Ishikawa (cell line): ENCODE data around the gene RNF217.

Experiments
- CEBPB ChIP-seq: IDR thresholded peaks from 2 replicates; pipeline ENCODE4 v1.6.1; 2012
- CREB1 ChIP-seq: IDR thresholded peaks from 2 replicates; pipeline ENCODE4 v1.6.1; 2012; ENCODE audit warnings: low read depth
- EGR1 ChIP-seq: IDR thresholded peaks from 2 replicates; pipeline ENCODE4 v1.6.1; 2012
- EP300 ChIP-seq: IDR thresholded peaks from 2 replicates; pipeline ENCODE4 v1.6.1; 2012; ENCODE audit warnings: borderline replicate concordance
- FOXM1 ChIP-seq: IDR thresholded peaks from 2 replicates; pipeline ENCODE4 v1.6.1; 2012; ENCODE audit warnings: low read depth, borderline replicate concordance
- NFIC ChIP-seq: IDR thresholded peaks from 2 replicates; pipeline ENCODE4 v1.6.1; 2012
- RAD21 ChIP-seq: IDR thresholded peaks from 2 replicates; pipeline ENCODE4 v1.6.1; 2012; ENCODE audit warnings: low read depth
- TAF1 ChIP-seq: IDR thresholded peaks from 2 replicates; pipeline ENCODE4 v1.6.1; 2012; ENCODE audit warnings: low read depth, mild to moderate bottlenecking
- TCF12 ChIP-seq: IDR thresholded peaks from 2 replicates; pipeline ENCODE4 v1.6.1; 2012; ENCODE audit warnings: low read depth
- TEAD4 ChIP-seq: IDR thresholded peaks from 2 replicates; pipeline ENCODE4 v1.6.1; 2012
- YY1 ChIP-seq: IDR thresholded peaks from 2 replicates; pipeline ENCODE4 v1.6.1; 2012; ENCODE audit warnings: low read depth
- ZBTB7A ChIP-seq: IDR thresholded peaks from 2 replicates; pipeline ENCODE4 v1.6.1; 2012; ENCODE audit warnings: low read depth
- TF ChIP-seq, protein P1 (sequence below): IDR thresholded peaks from 2 replicates; pipeline ENCODE4 v1.6.1; 2012
- TF ChIP-seq, protein P2 (sequence below): IDR thresholded peaks from 2 replicates; pipeline ENCODE4 v1.6.1; 2012
- TF ChIP-seq, protein P3 (sequence below): IDR thresholded peaks from 2 replicates; pipeline ENCODE4 v1.6.1; 2012; ENCODE audit warnings: low read depth, mild to moderate bottlenecking

RNF217 gene

DNA sequence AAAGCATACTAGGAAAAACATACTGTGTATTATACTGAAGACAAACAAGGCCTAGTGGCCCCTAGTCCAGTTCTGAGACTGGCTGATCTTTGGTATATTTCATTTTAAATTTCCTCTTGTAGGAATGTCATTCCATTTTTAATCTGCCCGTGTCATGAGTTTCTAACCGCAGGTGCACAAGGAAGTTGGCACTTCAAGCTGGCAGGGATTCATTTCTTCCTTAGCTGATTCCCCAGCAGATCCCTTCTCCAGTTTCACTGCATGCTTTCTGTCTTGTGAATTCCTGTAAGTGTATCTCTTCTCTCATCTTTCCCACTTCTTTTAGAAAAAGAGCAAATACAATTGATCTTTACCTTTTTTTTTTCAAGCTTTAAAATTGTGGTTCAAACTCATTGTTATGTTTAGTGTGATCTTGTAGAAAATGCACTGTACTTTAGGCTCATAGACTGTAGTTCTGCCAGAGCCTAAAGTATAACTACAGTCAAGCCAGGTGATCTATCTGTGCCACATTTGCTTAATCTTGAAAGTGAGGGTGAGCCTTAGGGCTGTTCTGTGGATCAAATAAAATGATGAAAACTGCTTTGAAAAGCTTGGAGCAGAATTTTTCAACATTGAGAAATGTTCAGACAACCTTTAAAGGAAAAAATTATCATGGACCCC lies 37.0 kb downstream of the RNF217 start:
- TF ChIP-seq TCF12 (peak; percentile 71; the same call in 1 of the 2 replicates), TAF1 (no peak), EGR1 (no peak), EP300 (peak; percentile 39; the same call in 1 of the 2 replicates), TEAD4 (0 out of 2 replicates have a peak, but pooled peaks have one; percentile 43), YY1 (0 out of 2 replicates have a peak, but pooled peaks have one; percentile 15), NFIC (peak; percentile 82)
- TF ChIP-seq, protein P1, sequence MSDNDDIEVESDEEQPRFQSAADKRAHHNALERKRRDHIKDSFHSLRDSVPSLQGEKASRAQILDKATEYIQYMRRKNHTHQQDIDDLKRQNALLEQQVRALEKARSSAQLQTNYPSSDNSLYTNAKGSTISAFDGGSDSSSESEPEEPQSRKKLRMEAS = peak; percentile 50; the same call in 1 of the 2 replicates

DNA sequence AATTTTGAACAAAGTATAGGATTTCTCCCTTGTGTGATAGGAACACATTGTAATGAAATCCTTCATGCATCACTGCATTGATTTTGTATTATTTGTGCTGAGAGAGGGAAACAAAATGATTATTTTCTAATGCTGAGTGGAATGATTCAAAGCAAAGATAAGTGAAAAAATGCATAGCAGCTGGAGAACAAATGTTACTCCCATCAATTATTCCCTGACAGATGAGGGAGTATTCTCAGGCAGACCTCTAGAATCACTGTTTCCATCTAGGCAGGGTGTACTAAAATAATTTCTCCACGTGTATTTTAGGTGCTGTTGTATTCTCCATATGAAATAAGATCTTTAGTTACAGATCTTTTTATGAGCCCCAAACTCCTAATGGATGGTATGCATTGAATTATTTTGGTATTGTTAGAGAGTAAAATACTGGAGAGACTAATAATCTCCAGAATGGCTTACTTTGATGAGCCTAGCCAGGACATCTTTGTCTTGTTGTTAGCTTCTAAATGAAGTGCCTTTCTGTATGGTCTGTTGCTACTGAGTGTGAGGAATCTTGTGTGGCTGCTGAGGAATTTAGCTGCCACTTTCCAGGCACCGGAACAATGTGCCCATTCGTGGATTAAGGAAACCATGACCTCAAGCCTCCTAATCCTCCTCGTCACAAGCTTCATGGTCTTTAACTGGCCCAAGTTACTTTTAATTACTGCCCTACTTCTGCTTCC lies 39.6 kb downstream of the RNF217 start:
- TF ChIP-seq TEAD4 (peak; percentile 32; the same call in 1 of the 2 replicates), TCF12 (0 out of 2 replicates have a peak, but pooled peaks have one; percentile 19), EP300 (no peak)
- TF ChIP-seq, protein P2, sequence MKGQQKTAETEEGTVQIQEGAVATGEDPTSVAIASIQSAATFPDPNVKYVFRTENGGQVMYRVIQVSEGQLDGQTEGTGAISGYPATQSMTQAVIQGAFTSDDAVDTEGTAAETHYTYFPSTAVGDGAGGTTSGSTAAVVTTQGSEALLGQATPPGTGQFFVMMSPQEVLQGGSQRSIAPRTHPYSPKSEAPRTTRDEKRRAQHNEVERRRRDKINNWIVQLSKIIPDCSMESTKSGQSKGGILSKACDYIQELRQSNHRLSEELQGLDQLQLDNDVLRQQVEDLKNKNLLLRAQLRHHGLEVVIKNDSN = no peak

DNA sequence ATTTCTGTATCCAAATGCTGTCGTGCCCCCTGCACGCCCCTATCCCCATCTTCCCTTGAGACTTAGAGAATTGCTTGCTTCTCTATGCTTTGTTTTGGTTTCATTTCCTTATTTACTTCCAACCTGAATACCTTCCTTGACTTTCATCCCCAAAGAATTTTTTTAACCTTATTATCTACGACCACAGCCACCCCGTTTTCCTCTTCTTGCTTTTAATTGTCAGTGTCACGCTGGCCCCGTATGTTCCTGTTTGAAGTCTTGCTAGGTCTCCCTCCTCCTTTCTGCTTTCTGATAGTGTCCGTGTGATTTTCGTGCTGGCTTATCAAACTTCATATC lies 40.1 kb downstream of the RNF217 start:
- TF ChIP-seq, protein P1 = no peak
- TF ChIP-seq ZBTB7A (no peak), YY1 (no peak), CREB1 (no peak), RAD21 (no peak), TCF12 (no peak), EGR1 (no peak)
- TF ChIP-seq, protein P3, sequence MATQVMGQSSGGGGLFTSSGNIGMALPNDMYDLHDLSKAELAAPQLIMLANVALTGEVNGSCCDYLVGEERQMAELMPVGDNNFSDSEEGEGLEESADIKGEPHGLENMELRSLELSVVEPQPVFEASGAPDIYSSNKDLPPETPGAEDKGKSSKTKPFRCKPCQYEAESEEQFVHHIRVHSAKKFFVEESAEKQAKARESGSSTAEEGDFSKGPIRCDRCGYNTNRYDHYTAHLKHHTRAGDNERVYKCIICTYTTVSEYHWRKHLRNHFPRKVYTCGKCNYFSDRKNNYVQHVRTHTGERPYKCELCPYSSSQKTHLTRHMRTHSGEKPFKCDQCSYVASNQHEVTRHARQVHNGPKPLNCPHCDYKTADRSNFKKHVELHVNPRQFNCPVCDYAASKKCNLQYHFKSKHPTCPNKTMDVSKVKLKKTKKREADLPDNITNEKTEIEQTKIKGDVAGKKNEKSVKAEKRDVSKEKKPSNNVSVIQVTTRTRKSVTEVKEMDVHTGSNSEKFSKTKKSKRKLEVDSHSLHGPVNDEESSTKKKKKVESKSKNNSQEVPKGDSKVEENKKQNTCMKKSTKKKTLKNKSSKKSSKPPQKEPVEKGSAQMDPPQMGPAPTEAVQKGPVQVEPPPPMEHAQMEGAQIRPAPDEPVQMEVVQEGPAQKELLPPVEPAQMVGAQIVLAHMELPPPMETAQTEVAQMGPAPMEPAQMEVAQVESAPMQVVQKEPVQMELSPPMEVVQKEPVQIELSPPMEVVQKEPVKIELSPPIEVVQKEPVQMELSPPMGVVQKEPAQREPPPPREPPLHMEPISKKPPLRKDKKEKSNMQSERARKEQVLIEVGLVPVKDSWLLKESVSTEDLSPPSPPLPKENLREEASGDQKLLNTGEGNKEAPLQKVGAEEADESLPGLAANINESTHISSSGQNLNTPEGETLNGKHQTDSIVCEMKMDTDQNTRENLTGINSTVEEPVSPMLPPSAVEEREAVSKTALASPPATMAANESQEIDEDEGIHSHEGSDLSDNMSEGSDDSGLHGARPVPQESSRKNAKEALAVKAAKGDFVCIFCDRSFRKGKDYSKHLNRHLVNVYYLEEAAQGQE = no peak

DNA sequence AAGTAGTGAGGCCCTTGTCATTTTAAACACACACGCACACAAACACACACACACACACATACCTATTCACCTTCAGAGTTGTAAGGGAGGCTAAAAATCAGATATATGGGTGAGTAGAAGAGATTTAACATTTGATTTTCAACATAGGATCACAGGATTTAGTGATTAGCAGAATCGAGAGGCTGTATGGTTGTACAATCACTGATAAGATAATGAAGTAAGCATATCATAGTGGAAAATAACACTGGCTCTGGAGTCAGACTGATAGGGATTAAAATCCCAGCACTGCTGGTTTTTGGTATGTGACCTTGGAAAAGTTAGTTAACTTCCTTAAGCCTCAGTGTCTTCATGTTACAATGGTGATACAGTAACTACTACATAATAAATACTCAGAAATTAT lies 40.8 kb downstream of the RNF217 start:
- TF ChIP-seq CREB1 (no peak), TAF1 (no peak), ZBTB7A (no peak), EP300 (no peak), TCF12 (no peak), EGR1 (no peak), RAD21 (no peak), NFIC (no peak), FOXM1 (no peak), CEBPB (no peak)
- TF ChIP-seq, protein P2 = no peak
- TF ChIP-seq, protein P3 = no peak
- TF ChIP-seq, protein P1 = no peak

DNA sequence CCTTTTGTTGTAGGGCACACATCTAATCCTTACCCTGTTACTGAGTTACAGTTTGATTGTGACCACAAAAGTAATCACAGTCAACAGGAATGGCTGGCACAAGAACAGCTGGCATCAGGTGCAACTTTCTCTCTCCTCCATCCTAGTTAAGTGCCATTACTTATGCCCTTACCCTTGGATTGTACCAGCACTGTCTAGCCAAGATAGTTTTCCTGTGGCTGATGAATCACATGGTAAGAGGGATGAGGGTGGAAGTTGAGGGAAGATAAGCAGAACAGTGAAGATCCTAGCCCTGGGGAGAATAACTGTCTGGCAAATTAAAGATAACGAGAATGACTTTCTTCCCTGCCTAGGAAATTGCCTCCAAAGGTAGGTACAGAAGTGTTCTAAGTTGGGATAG lies 42.0 kb downstream of the RNF217 start:
- TF ChIP-seq TCF12 = no peak
- no peak for TF ChIP-seq ZBTB7A
- TF ChIP-seq, protein P3 = no peak
- TF ChIP-seq RAD21 = no peak
- TF ChIP-seq FOXM1 = no peak
- TF ChIP-seq YY1 = no peak
